ENCODE data around the gene FBXO41.

The FBXO41 gene

GRCh38 chr2:73260338-73260984 lies 23.8 kb downstream of the FBXO41 start:
- DNase-seq = no peak

GRCh38 chr2:73259704-73260337 lies 24.5 kb downstream of the FBXO41 start:
- DNase-seq = no peak

- DNase-seq = no peak
Observed at GRCh38 chr2:73259276-73259675, 25.0 kb downstream of the FBXO41 start.

GRCh38 chr2:73258913-73259215 lies 25.4 kb downstream of the FBXO41 start:
- no peak for DNase-seq

GRCh38 chr2:73258186-73258912 lies 25.9 kb downstream of the FBXO41 start:
- DNase-seq = no peak

- no peak for DNase-seq
Observed at GRCh38 chr2:73257425-73258125, 26.7 kb downstream of the FBXO41 start.

GRCh38 chr2:73257021-73257420 lies 27.3 kb downstream of the FBXO41 start:
- DNase-seq = no peak

GRCh38 chr2:73256618-73256922 lies 27.7 kb downstream of the FBXO41 start:
- no peak for DNase-seq

GRCh38 chr2:73255907-73256617 lies 28.2 kb downstream of the FBXO41 start:
- no peak for DNase-seq

GRCh38 chr2:73255007-73255644 lies 29.2 kb downstream of the FBXO41 start:
- DNase-seq = no peak

GRCh38 chr2:73254343-73255006 lies 29.8 kb downstream of the FBXO41 start:
- no peak for DNase-seq

GRCh38 chr2:73253901-73254300 lies 30.4 kb downstream of the FBXO41 start:
- no peak for DNase-seq

- DNase-seq = no peak
Observed at GRCh38 chr2:73253400-73253799, 30.9 kb downstream of the FBXO41 start.

GRCh38 chr2:73252238-73253027 lies 31.8 kb downstream of the FBXO41 start:
- no peak for DNase-seq

GRCh38 chr2:73250872-73251846 lies 33.1 kb downstream of the FBXO41 start:
- peak; percentile 32 for DNase-seq

GRCh38 chr2:73249636-73250035 lies 34.6 kb downstream of the FBXO41 start:
- no peak for DNase-seq

- DNase-seq = no peak
Observed at GRCh38 chr2:73246850-73247249, 37.4 kb downstream of the FBXO41 start.

- no peak for DNase-seq
Observed at GRCh38 chr2:73244580-73244979, 39.7 kb downstream of the FBXO41 start.

GRCh38 chr2:73243884-73244570 lies 40.3 kb downstream of the FBXO41 start:
- DNase-seq = peak; percentile 26
